Panc1 (cell line): Measurements from ENCODE around the gene CFAP100.

Experiments used
- POLR2AphosphoS5 ChIP-seq: IDR thresholded peaks from 2 replicates; pipeline ENCODE4 v1.6.1; 2012; ENCODE audit warnings: mild to moderate bottlenecking, low read depth, low read length, moderate library complexity
- TF ChIP-seq, protein P1 (sequence below): fragments of 450-650 bp; IDR thresholded peaks from 2 replicates; pipeline ENCODE4 v1.5.1; 2017; ENCODE audit warnings: mild to moderate bottlenecking

DNA sequence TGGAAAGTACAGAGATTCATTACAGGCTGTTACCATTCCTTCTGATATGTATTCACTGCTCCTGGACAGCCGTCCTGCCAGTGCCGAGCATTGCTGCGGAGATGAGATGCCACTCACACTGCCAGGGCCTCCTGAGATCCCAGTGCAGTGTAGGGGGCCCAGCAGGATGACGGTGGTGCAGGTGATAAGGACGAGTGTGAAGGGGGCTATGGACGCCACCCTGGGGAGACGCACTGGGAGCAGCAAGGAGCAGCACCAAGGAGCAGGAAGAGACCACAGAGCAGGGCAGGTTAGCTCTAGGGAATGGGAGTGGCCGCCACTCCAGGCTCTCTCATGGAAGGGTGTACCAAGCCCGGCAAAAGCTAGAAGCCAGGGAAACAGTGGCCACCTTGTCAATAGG lies 33.5 kb upstream of the CFAP100 start:
- TF ChIP-seq, protein P1, sequence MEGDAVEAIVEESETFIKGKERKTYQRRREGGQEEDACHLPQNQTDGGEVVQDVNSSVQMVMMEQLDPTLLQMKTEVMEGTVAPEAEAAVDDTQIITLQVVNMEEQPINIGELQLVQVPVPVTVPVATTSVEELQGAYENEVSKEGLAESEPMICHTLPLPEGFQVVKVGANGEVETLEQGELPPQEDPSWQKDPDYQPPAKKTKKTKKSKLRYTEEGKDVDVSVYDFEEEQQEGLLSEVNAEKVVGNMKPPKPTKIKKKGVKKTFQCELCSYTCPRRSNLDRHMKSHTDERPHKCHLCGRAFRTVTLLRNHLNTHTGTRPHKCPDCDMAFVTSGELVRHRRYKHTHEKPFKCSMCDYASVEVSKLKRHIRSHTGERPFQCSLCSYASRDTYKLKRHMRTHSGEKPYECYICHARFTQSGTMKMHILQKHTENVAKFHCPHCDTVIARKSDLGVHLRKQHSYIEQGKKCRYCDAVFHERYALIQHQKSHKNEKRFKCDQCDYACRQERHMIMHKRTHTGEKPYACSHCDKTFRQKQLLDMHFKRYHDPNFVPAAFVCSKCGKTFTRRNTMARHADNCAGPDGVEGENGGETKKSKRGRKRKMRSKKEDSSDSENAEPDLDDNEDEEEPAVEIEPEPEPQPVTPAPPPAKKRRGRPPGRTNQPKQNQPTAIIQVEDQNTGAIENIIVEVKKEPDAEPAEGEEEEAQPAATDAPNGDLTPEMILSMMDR, result no peak
- no peak for TF ChIP-seq POLR2AphosphoS5
